HG03159 (cell line): ENCODE results near the gene BMF.
"Not testable (repeated sequence)": the region's sequence is repeated elsewhere in the genome, so short reads cannot be mapped to it uniquely, and the experiment has no call there.

Experiments used
- ATAC-seq: cut with Tn5 transposase; IDR thresholded peaks from one replicate; pipeline ENCODE4 v1.9.1; 2021; ENCODE audit warnings: mild to moderate bottlenecking, moderate library complexity; ENCODE audit not compliant: unreplicated experiment

BMF gene, protein sequence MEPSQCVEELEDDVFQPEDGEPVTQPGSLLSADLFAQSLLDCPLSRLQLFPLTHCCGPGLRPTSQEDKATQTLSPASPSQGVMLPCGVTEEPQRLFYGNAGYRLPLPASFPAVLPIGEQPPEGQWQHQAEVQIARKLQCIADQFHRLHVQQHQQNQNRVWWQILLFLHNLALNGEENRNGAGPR

DNA sequence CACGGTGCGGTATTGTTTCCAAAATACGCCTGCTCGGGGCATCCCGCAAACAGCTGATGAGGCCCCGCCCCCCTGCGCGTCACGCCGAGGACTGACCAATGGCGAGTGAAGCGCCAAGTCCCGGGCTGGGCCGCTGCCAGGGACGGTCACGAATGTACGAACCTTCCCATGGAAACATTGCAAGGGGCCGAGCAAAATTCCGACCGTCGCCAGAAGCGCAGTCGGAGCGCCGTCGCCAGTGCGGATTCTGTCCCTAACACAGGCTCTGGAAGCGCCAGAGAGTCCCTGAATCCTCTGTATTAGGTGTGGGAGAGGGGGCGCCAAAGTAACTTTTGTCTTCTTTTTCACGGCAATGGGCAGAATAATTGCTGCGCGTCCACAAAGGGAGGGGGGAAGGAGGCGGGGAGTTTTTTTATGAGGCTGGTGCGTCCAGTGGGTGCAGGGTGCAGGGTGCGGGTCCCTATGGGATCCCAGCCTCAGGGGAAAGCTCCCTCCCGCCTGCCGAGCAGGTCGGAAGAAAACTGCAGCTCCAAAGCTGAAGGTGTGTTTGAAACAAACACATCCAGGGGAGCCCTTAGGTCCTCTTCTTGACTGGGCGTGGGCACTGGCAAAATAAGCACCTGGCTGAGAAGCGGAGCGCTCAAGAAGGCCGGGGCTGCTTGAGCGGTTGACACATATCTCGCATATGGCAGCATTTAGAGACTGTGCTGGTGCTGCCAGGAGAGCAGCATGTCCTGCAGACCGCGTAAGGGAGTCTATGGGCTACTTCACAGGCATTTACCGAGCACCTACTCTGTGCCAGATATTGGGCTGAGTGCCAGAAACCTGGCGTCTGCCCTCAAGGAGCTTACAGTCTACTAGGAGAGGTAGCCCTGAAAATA lies at the start of gene BMF:
Gene BMF, minus strand, starts transcription at position 25 of the 881 bp plus-strand sequence. CDS start 2,793 bp downstream, outside the sequence.
- ATAC-seq, result peak; percentile 67

DNA sequence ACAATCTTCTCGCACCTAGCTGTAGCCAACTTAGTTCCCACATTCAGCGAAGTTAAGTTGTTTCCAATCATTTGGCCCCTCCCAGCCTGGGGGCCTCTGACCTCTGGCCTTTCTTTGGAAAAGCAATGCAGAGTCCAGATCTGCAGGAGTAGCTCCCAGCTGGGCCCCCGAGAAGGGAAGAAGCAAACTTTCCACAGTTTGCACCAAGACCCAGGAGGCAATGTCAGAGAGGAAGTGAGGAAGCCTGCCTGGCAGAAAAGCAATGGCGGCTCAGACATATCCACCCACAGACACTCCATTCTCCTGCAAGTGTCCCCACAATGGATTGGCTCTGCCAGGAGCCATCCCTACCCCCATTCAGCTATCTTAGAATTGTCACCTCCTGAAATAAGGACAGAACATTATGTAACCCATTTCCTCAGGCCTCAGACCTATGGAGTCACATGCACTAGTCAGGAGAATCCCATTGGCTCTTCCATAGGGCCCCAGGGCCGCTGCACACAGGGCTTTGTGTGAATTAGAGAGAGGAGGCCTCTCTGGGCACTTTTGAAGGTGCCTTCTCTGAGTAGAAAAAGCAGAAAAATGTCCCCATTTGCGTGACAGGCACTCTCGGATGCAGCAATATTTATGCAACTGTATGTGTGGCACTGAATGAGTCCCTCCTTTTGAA lies 49.2 kb upstream of the BMF start:
- no peak for ATAC-seq

DNA sequence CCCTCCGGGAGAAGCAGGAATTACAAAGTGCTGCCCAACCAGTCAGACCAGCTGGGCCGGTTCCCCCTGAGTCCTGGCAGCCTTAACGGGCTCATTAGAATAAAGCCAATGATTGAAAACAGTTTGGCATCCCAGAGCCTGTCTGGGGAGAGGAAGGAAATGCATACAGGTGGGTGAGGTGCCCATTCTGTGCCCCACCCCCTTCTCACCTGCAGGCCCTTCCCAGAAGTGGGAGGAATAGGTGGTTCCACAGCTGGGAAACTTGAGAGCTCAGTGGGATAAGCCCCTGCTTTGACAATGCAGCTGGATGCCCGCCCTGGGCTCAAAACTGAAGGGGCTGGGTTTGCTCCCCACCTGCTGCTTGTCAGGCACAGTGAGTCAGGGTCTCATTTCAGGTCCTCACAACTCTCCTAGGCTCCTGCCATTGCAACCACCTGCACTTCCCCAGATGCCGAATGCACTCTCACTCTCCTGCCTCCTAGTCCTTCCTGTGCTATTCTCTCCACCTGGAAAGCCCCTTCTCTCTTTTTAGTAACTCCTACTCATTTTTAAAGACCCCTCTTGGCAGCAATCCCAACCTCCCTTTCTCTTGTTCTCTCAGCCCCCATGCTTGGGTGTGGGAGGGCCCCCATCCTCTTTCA lies 46.7 kb upstream of the BMF start:
- ATAC-seq, result no peak

DNA sequence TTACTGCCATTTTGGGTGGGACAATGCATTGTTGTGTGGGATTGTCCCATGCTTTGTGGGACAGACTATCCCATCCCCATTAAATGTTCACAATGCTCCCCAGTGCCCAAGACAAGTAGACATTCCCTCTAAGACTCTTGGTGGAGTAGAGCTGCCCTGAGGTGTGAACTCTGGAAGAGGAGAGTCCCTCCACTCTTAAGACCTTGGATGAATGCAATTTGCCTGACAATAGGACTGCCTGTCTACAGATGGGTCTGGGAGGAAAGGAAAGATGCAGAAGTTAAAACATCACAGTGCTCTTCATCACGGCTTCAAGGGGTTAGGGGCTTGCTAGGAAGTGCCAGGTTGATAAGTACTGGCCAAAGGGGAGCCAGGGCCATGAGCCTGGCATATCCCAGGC lies 46.1 kb upstream of the BMF start:
- not testable (repeated sequence) for ATAC-seq

DNA sequence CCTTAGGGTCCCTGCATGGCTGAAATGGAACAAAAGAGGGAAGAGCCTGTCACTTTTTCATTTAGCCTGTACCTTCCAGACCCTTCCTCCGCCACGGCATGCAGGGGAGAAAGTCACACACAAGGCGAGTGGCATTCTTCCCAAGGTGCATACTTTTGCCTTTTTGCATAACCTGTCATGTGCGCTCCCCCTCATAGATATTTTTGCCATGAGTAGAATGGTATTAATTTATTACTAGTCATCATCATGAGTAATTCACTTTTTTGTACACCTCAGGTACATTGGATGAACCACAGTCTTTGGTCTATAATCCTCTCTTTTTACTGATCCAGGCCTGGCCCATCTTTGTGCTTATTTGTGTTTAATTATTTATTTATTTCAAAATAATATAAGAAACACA lies 43.3 kb upstream of the BMF start:
- no peak for ATAC-seq

DNA sequence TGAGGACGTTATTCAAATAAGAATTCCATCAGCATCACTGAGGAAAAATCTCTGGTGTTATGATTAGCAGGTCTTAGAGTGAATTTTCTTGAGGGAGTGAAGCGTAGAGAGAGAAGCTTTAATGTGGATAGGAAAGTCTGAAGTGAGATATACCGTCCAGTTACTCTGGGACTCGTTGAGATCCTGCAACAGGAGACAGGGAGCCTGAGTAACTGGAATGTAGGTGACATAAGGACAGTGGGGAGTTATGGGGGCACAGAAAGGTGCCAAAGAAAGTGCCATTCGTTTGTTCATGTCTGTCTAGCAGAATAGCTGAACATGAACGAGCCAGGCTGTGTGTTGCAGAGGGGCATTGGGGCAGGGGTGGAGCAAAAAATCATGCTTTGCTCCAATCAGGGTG lies 42.8 kb upstream of the BMF start:
- ATAC-seq, result no peak

DNA sequence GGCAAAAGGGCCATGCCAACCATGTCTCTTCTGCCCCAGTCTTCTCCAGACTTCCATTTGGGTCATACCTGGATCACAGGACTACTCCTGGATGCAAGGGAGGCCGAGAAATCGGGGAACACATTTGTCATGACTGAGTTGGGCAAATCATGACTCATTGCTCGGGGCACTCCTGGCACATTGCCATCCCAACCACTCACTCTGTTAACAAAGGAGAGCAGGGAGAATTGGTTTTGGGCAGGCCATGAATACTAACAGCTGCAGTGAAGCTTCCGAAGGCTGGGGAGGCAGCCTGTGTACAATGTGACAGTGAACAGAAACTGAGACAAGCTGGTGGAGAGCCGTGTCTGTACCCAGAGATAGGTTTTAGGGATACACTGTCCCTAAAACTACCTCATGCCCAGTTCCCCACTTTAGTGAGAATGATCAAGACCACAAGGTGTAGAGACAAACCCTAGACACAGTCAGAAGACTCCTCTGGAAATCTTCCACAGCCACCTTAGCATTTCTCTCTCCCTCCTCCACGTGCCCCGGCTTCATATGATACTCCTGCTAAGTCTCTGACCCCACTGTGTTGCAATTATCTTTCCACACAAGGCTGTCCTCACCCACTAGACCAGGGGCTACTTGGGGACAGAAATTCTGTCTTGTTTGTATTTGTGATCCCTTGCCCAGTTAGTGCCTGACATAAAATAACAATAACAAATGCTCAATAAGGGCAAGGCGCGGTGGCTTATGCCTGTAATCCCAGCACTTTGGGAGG lies 41.7 kb upstream of the BMF start:
- no peak for ATAC-seq

DNA sequence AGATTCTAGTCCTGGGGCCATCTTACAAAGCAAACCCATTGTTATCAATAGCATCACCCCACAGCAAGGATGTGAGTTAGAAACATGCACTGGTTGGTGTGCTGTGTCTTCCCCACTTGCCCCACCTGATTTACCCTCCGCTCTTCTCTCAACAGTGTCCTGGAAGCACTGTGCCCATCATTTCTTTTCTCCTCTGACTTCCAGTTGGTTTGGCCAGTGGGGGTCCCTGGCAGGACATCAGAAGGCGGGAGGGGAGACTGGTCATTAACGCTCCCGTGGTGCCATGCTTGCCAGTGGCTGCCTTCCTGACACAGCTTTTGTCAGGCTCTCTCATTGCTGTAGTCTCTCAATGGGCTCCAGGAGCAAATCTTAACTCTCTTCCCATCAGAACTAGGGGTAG lies 40.7 kb upstream of the BMF start:
- no peak for ATAC-seq

DNA sequence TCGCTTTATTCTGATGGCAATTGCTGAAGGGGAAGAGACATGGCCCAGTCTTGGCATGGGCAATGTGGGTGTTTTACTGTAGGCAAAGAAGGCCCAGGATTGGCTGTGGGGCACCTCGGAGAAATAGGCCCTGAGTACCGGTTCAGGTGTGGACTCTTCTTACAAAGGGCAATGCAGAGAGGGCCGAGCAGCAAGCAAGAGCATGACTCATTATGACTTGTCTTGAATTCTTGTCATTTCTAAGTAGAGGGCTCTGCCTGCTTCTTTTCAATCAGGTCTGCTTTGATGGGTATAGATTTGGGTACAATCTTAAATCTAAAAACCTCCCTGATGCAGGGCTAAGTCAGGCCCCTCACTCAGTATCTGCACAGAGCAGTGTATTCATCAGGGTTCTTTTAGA lies 37.4 kb upstream of the BMF start:
- ATAC-seq, result no peak

DNA sequence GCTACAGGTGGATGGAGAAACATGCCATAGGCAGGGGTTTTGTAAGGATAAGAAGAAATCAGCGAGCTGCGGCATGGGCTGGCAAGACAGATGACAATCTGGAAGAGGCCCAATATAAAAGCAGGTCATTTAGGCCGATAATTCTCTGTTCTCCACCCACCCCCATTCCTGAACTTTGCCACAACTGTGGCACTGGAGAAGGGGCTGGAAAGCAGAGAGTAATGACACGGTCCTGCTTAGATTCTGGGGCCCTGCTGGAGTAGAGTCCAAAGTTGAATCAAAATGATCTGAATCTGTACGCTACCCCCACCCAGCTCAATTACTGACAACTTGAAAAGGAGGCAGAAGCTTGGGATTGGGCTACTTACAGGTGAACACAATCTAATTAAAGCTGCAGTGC lies 33.7 kb upstream of the BMF start:
- ATAC-seq, result no peak

DNA sequence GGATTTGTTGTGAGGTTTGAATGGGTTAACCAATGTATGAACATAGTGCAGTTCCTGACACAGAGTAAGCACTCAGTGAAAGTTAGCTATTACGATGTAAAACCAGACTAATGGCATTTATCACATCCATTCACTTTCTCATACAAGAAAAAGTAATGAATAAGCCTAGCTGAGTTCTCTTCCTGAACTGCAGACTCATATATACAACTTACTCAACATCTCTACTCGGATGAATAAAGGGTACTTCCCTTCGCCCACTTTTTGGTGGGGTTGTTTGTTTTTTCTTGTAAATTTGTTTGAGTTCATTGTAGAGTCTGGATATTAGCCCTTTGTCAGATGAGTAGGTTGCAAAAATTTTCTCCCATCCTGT lies 29.5 kb upstream of the BMF start:
- not testable (repeated sequence) for ATAC-seq

DNA sequence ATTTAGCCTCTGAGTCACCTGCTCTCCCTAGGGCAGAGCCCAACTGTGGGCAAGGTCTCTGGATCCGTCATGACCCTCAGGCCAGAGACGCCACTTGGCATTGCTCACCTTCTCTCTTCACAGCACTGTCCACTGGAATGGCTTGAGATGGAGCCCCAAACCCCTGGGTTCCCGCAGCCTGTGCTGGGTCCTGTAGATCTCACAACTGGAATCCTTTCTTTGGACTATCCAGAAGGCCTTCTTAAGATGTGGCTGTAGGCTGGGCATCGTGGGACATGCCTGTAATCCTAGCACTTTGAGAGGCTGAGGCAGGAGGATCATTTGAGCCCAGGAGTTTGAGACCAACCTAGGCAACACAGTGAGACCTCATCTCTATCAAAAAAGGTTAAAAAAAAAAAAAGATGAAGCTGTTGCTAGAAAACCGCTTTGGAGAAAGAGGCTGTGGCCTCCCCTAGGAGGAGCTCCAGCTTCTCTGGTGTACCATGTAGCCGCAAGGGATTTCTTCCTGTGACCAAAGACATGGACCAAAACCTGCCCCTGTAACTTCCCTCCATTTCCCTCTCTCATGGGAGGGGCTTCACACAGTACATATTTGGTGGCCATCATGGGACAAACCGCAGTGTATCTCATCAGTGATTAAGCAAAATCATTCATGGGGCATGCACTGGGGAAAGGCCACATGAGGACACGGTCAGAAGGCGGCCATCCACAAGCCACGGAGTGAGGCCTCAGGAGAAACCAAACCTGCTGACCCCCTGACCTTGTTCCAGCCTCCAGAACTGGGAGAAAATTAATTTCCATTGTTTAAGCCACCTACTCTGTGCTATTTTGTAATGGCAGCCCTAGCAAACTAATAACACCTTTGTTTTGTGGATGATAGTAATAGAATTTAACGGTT lies 28.9 kb upstream of the BMF start:
- ATAC-seq, result no peak

DNA sequence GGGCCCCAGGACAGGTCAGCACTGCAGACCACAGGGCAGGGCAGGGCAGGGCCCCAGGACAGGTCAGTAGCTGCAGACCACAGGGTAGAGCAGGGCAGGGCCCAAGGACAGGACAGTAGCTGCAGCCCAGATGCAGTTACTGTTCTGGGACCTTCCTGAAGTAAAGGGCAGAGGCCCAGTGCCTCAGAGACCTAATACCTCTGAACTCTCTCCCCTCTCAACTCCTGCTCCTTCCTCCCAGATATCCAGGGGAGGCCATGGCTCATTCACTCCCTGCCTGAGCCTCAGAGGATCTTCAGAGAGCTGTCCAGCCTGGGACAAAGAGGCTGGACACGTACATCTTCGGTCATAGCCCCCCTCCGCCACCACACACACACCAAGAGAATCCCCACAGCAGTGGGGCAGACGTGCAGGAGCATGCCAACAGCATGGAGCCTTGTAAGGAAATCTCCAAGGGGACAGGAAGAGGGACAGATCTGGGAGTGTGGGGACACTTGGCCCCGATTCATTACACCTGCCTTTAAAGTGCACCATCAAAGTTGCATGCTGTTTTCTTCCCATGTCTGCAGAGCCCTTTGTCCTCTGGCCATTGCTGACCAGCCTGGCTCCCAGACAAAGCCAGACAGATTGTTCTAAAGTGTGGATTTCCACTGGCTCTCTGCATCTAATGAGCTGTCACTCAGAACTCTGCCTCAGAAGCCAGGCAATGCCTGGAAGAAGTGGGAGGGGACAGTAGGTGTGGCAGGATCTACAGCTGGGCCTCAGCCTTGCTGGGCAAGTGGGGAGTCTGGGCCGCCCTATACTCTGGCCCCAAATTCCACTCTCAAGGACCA lies 28.0 kb upstream of the BMF start:
- ATAC-seq, result no peak

DNA sequence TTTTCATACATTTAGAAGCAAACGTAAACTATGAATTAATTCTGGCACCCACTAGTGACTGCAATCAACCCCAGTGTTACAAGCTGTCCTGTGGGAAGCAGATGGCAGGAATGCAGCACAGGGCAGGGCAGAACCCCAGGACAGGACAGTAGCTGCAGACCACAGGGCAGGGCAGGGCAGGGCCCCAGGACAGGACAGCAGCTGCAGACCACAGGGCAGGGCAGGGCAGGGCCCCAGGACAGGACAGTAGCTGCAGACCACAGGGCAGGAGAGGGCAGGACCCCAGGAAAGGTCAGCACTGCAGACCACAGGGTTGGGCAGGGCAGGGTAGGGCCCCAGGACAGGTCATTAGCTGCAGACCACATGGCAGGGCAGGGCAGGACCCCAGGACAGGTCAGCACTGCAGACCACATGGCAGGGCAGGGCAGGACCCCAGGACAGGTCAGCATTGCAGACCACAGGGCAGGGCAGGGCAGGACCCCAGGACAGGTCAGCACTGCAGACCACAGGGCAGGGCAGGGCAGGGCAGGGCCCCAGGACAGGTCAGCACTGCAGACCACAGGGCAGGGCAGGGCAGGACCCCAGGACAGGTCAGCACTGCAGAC lies 27.3 kb upstream of the BMF start:
- not testable (repeated sequence) for ATAC-seq

DNA sequence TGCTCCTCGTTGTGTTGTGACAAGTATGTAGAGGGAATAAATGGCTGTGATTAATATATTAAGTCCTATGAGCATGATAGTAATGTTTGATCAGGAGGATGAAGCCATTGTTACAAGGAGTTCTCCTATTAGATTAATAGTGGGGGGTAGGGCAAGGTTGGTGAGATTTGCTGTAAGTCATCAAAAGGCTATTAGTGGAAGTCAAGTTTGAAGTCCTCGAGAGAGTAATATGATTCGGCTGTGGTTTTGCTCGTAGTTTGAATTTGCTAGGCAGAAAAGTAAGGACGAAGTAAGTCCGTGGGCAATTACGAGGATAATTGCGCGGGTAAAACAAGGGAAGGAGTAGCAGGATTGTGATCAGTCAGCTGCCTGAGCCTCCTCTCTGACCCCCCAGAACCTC lies 26.2 kb upstream of the BMF start:
- no peak for ATAC-seq

DNA sequence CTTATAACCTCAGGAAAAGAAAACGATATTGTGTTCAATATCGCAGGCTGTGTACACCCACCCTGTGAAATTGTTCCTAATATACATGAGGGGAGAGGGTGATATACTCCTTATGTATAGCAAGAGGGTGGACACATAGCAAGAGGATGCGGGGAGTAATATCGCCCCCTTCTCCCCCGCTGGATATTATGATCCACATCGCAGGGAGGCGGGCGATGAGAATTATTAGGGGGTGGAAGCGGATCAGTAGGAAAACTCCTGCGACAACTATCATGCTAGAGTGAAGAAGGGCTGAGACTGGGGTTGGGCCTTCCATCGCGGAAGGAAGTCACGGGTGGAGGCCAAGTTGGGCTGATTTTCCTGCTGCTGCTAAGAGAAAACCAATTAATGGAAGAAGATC lies 24.9 kb upstream of the BMF start:
- no peak for ATAC-seq

DNA sequence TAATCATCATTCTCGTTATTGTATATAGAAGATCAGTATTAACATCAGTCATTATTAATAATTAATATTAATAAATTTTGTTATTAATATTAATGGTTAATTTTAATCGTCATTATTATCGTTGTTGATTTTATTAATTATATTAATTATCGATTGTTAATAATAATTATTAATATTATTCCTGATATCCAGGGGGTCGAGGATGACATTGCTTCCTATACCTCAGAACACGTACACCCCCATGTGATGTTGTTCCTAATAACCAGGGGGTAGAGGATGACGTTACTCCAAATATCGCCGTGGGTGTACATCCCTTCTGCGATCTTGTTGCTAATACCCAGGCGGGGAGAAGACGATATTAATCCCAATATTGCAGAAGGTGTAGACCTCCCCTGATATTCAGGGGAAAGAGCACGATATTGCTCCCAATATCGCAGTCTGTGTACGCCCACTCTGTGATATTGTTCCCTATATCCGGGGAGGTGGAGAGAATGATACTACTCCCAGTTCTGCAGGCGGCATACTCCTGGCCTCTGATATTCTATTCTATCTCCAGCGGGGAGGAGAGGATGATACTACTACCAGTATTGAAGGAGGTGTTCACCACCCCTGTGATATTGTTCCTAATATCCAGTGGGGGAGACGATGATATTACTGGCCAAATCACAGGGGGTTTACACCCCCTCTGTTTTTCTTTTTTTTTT lies 22.3 kb upstream of the BMF start:
- ATAC-seq, result no peak

DNA sequence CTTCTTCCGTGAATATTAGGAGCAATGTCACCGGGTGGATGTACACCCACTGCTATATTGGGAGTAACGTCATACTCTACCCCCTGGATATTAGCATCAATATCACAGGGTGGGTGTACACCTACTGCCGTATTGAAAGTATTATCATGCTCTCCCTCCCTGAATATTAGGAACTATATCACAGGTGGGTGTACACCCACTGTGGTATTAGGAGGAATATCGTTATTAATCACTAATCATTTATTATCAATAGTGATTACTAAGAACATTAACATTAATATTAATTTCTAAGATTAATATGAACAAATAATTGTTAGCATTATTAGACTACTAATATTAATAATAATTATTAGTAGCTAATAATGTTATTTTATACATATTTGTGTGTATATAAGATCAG lies 21.4 kb upstream of the BMF start:
- no peak for ATAC-seq
